IMR-90 (cell line): Measurements from ENCODE around the gene C10orf105. TPM values are rescaled to one million over a fixed set of nuclear protein-coding genes. Genes with fewer than 3 reads are reported as not detected.

Experiments
- ATAC-seq: fragments of 200-7000 bp; cut with Tn5 transposase; 2 replicates; pipeline ENCODE4 v1.9.1; 2020; ENCODE audit warnings: low read depth, mild to moderate bottlenecking, moderate library complexity
- BruUV-seq: library from RNA; stranded (reverse); fragments of 400-500 nt; replicated peaks from 2 replicates; lab custom pipeline; 2021; lab: Mats Ljungman, UMichigan
- CTCF ChIA-PET: fragments of 300-600 bp; formaldehyde crosslinking; extraction: SDS; loops from one replicate; lab custom pipeline; 2021; ENCODE audit warnings: antibody characterized with exemption; lab: Yijun Ruan, JAX
- POLR2A ChIA-PET: fragments of 300-600 bp; sonication (Branson Sonifier 250); formaldehyde crosslinking; loops from one replicate; lab custom pipeline; 2022; ENCODE audit warnings: antibody characterized with exemption; ENCODE audit not compliant: unreplicated experiment; lab: Charles Lee
- DNase-seq: peaks from one replicate; pipeline ENCODE4 v3.0.0; 2013
- H2AFZ ChIP-seq: replicated peaks from 2 replicates; pipeline ENCODE3; 2013; ENCODE audit warnings: low read length, mild to moderate bottlenecking; ENCODE audit not compliant: poor library complexity
- H2AK5ac ChIP-seq: 2 replicates; pipeline ENCODE4 v1.6.1; 2013; ENCODE audit warnings: low read depth, low read length, inconsistent platforms
- H2AK9ac ChIP-seq: replicated peaks from 2 replicates; pipeline ENCODE3; 2013; ENCODE audit warnings: mild to moderate bottlenecking, low read depth, low read length, moderate library complexity; ENCODE audit not compliant: poor library complexity
- H2BK120ac ChIP-seq: 2 replicates; pipeline ENCODE4 v1.6.1; 2013; ENCODE audit warnings: low read depth, low read length, inconsistent platforms
- H2BK15ac ChIP-seq: 3 replicates; pipeline ENCODE4 v1.6.1; 2013; ENCODE audit warnings: low read depth, low read length, inconsistent platforms
- H2BK20ac ChIP-seq: 2 replicates; pipeline ENCODE4 v1.6.1; 2013; ENCODE audit warnings: low read depth, mild to moderate bottlenecking, inconsistent platforms, low read length, moderate library complexity
- H2BK5ac ChIP-seq: 2 replicates; pipeline ENCODE4 v1.6.1; 2013; ENCODE audit warnings: mild to moderate bottlenecking, low read depth, low read length, inconsistent platforms; ENCODE audit not compliant: poor library complexity, severe bottlenecking
- H3K14ac ChIP-seq: replicated peaks from 2 replicates; pipeline ENCODE4 v1.6.1; 2013; ENCODE audit warnings: low read depth, low read length, inconsistent platforms
- H3K18ac ChIP-seq: 2 replicates; pipeline ENCODE4 v1.6.1; 2013; ENCODE audit warnings: low read depth, low read length, control low read depth
- H3K23ac ChIP-seq: 2 replicates; pipeline ENCODE4 v1.6.1; 2013; ENCODE audit warnings: low read depth, low read length, inconsistent platforms
- H3K27ac ChIP-seq: 2 replicates; pipeline ENCODE4 v1.5.1; 2013; ENCODE audit warnings: mild to moderate bottlenecking, control low read depth, low read length; ENCODE audit not compliant: insufficient read depth
- H3K27me3 ChIP-seq: 2 replicates; pipeline ENCODE4 v1.6.1; 2013; ENCODE audit warnings: low read length; ENCODE audit not compliant: control insufficient read depth, insufficient read depth
- H3K36me3 ChIP-seq: 2 replicates; pipeline ENCODE4 v1.6.1; 2013; ENCODE audit warnings: low read length, mixed read lengths; ENCODE audit not compliant: control insufficient read depth, insufficient read depth
- H3K4ac ChIP-seq: 2 replicates; pipeline ENCODE4 v1.6.1; 2013; ENCODE audit warnings: low read depth, low read length, inconsistent platforms
- H3K4me1 ChIP-seq: 2 replicates; pipeline ENCODE4 v1.6.1; 2013; ENCODE audit warnings: low read length, mixed read lengths; ENCODE audit not compliant: control insufficient read depth, insufficient read depth
- H3K4me2 ChIP-seq: 2 replicates; pipeline ENCODE4 v1.6.1; 2013; ENCODE audit warnings: low read depth, mild to moderate bottlenecking, control low read depth, low read length, moderate library complexity
- H3K4me3 ChIP-seq: 2 replicates; pipeline ENCODE4 v1.5.1; 2013; ENCODE audit warnings: low read depth, mild to moderate bottlenecking, control low read depth, low read length, moderate library complexity; ENCODE audit not compliant: insufficient read depth
- H3K56ac ChIP-seq: 2 replicates; pipeline ENCODE4 v1.6.1; 2013; ENCODE audit warnings: low read length, inconsistent platforms; ENCODE audit not compliant: insufficient read depth; ENCODE audit errors: extremely low read depth
- H3K79me1 ChIP-seq, 2 experiments: 2 replicates each; pipeline ENCODE4 v1.6.1; 2013; ENCODE audit warnings: low read length in 2 of 2, inconsistent platforms in 1 of 2, low read depth in 1 of 2
- H3K9ac ChIP-seq: 2 replicates; pipeline ENCODE4 v1.6.1; 2013; ENCODE audit warnings: low read depth, low read length, control low read depth
- H3K9me1 ChIP-seq: 2 replicates; pipeline ENCODE4 v1.6.1; 2013; ENCODE audit warnings: low read length, inconsistent platforms; ENCODE audit not compliant: insufficient read depth
- H3K9me3 ChIP-seq: 2 replicates; pipeline ENCODE4 v1.6.1; 2013; ENCODE audit warnings: low read length; ENCODE audit not compliant: control insufficient read depth, insufficient read depth
- H4K20me1 ChIP-seq: 2 replicates; pipeline ENCODE4 v1.6.1; 2013; ENCODE audit warnings: low read length, inconsistent platforms; ENCODE audit not compliant: insufficient read depth
- H4K5ac ChIP-seq: 2 replicates; pipeline ENCODE4 v1.6.1; 2013; ENCODE audit warnings: mild to moderate bottlenecking, low read depth, low read length, control low read depth
- H4K8ac ChIP-seq, 2 experiments: 2 replicates each; pipeline ENCODE4 v1.6.1; 2013; ENCODE audit warnings: low read depth in 2 of 2, low read length in 2 of 2, control low read depth in 1 of 2, inconsistent platforms in 1 of 2
- H4K91ac ChIP-seq: 2 replicates; pipeline ENCODE4 v1.6.1; 2013; ENCODE audit warnings: low read depth, low read length, inconsistent platforms; ENCODE audit not compliant: insufficient read depth
- CEBPB ChIP-seq: IDR thresholded peaks from 2 replicates; pipeline ENCODE4 v1.6.1; 2012; ENCODE audit warnings: low read depth, low read length, improper control_type of control experiment
- MAFK ChIP-seq: IDR thresholded peaks from 2 replicates; pipeline ENCODE4 v1.6.1; 2012; ENCODE audit warnings: low read depth, low read length, improper control_type of control experiment
- MXI1 ChIP-seq: IDR thresholded peaks from 2 replicates; pipeline ENCODE4 v1.6.1; 2012; ENCODE audit warnings: low read depth, mild to moderate bottlenecking, low read length, moderate library complexity, borderline replicate concordance
- RFX5 ChIP-seq: IDR thresholded peaks from 2 replicates; pipeline ENCODE4 v1.8.0; 2012; ENCODE audit warnings: low read depth, mild to moderate bottlenecking, low read length, moderate library complexity
- WGBS, 2 experiments: methylation state at CpG; one replicate each; pipeline versions ENCODE4 v1.1.5 to v1.1.7; 2013; ENCODE audit warnings: missing lambda C conversion rate in 2 of 2; ENCODE audit not compliant: insufficient read length in 1 of 2; ENCODE audit errors: extremely low coverage in 2 of 2; 5-methylcytosine and 5-hydroxymethylcytosine counted together
- dilution Hi-C: fragments of 300-500 bp; cut with HindIII; formaldehyde crosslinking; loops from one replicate; pipeline ENCODE4 v1.14.3; 2018; ENCODE audit warnings: low sequenced_read_pairs; ENCODE audit not compliant: unreplicated experiment
- in situ Hi-C: fragments of 300-500 bp; cut with MboI; formaldehyde crosslinking; loops from 3 replicates; pipeline ENCODE4 v1.14.3; 2019; ENCODE audit warnings: low sequenced_read_pairs, inconsistent platforms, mixed read lengths
- intact Hi-C: fragments of 100-400 bp; cut with micrococcal nuclease; formaldehyde crosslinking; loops from 2 replicates; pipeline ENCODE4 v1.10.0; 2022
- polyA plus RNA-seq, 3 experiments: library from polyadenylated mRNA; depleted of rRNA; stranded (reverse); fragments of >200 nt; gene quantifications; 2 replicates each; pipeline ENCODE4 v1.2.3, GENCODE V29; 2012; ENCODE audit warnings: low replicate concordance in 1 of 3
- total RNA-seq: library from RNA; depleted of rRNA; stranded (reverse); fragments of >200 nt; gene quantifications from 2 replicates; pipeline ENCODE4 v1.2.3, GENCODE V29; 2012
- TF ChIP-seq, protein P1 (sequence below): fragments of 150-350 bp; IDR thresholded peaks from 2 replicates; pipeline ENCODE4 v1.6.1; 2017; ENCODE audit warnings: mild to moderate bottlenecking, antibody characterized with exemption, low read length, low read depth

The C10orf105 gene
- total and polyA plus RNA-seq, 2 of the 4 experiments (the other 2 are of a cell fraction) = under 0.01 TPM; not detected in 1

DNA sequence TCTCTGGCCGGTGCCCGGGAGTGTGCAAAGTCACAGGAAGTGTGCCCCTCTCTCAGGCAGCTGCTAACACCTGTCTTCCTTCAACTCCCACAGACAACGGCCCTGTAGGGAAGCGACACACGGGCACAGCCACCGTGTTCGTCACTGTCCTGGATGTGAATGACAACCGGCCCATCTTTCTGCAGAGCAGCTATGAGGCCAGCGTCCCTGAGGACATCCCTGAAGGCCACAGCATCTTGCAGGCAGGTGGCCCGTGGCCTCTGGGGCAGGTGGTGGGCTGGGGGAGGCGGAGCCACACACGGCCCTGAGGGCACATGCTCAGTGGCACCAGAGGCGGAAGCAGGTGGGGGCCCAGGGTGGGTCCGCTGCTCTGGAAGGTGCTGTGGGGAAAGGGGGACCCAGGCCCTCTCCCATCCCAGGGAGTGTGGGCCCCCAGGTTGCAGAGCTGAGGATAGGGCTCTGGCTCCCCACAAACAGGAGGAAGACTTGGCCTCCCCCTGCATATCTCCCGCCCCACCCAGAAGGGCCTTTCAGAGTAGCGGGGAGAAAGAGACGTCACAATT, 6.9 kb downstream of the C10orf105 start:
- ATAC-seq (no peak), DNase-seq (no peak)
- Histone ChIP-seq H4K20me1 (no peaks in the 10 kb centered on the region), H3K18ac (peak overlapping the region; percentile 19; the same call in 1 of the 2 replicates), H3K9me1 (no peaks in the 10 kb centered on the region), H3K27me3 (peaks cover 5% of the 10 kb centered on the region; the same call in 1 of the 2 replicates), H3K9ac (0 out of 2 replicates have a peak overlapping the region, but pooled peaks have one; percentile 16), H3K27ac (peak overlapping the region; percentile 75), H3K9me3 (no peaks in the 10 kb centered on the region; the same call in 1 of the 2 replicates), H2BK15ac (no peak overlapping the region), H3K79me1 (no peaks in the 10 kb centered on the region), H3K23ac (no peak overlapping the region), H3K4ac (peak overlapping the region; percentile 48), H3K56ac (no peak overlapping the region), H4K8ac (peak overlapping the region; percentile 89 to 98; a peak in 2 of 4 replicates), H4K5ac (peak overlapping the region; percentile 69; the same call in 1 of the 2 replicates), H4K91ac (peak overlapping the region; percentile 93), H2BK20ac (no peak overlapping the region), H3K4me2 (no peak overlapping the region), H3K4me3 (no peak overlapping the region), H3K14ac (0 out of 2 replicates have a peak overlapping the region, but pooled peaks have one; percentile 17), H2BK5ac (no peak overlapping the region), H2BK120ac (0 out of 2 replicates have a peak overlapping the region, but pooled peaks have one; percentile 52), H3K36me3 (no peaks in the 10 kb centered on the region), H2AK5ac (no peak overlapping the region; the same call in 1 of the 2 replicates), H2AK9ac (peak overlapping the region; percentile 52), H2AFZ (peak overlapping the region; percentile 88), H3K4me1 (peaks cover 21% of the 10 kb centered on the region)
- CTCF ChIA-PET = interaction anchor here (0.5 kb wide), 1 partner anchor 53 kb away, joined by 3 read pairs; no protein-coding TSS in a partner anchor
- WGBS, 2 experiments = 100% methylated on average over 5 of the region's 17 CpGs; no CpG with 5 or more reads in 1 of the 2 experiments
- TF ChIP-seq MXI1 (no peak), CEBPB (no peak), MAFK (no peak), RFX5 (no peak)
- TF ChIP-seq, protein P1, sequence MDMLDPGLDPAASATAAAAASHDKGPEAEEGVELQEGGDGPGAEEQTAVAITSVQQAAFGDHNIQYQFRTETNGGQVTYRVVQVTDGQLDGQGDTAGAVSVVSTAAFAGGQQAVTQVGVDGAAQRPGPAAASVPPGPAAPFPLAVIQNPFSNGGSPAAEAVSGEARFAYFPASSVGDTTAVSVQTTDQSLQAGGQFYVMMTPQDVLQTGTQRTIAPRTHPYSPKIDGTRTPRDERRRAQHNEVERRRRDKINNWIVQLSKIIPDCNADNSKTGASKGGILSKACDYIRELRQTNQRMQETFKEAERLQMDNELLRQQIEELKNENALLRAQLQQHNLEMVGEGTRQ = no peak
- in situ Hi-C loops = no loop called here
- dilution Hi-C loops = no loop called here
- no TSS peak for BruUV-seq
- intact Hi-C loops = loop anchor here (5.0 kb wide), 2 partner anchors 55 to 100 kb away; no protein-coding TSS in a partner anchor
- POLR2A ChIA-PET = no interaction called here
